Brain microvascular endothelial cell (primary cell): ENCODE measurements around the gene SPRY2.

Experiments
- DNase-seq: peaks from one replicate; pipeline ENCODE4 v3.0.0-alpha.2; 2020
- H3K27ac ChIP-seq: fragments of 250-450 bp; sonication (Bioruptor Pico); 2 replicates; pipeline ENCODE4 v1.5.1; 2020; ENCODE audit warnings: mild to moderate bottlenecking, moderate library complexity
- H3K27me3 ChIP-seq: fragments of 250-450 bp; sonication (Bioruptor Pico); replicated peaks from 2 replicates; pipeline ENCODE4 v1.5.1; 2020; ENCODE audit warnings: mild to moderate bottlenecking
- H3K36me3 ChIP-seq: fragments of 250-450 bp; sonication (Bioruptor Pico); replicated peaks from 2 replicates; pipeline ENCODE4 v1.5.1; 2020; ENCODE audit warnings: mild to moderate bottlenecking
- H3K4me3 ChIP-seq: 2 replicates; pipeline ENCODE4 v1.5.1; 2011; ENCODE audit warnings: low read depth, mild to moderate bottlenecking, control low read depth, low read length, moderate library complexity
- in situ Hi-C: cut with HindIII; loops from 2 replicates; pipeline ENCODE4 v1.10.0; 2017; ENCODE audit warnings: low sequenced_read_pairs, low pct_ligation_motif_present
- TF ChIP-seq, protein P1 (sequence below): IDR thresholded peaks from 2 replicates; pipeline ENCODE4 v1.5.1; 2011; ENCODE audit warnings: low read depth, mild to moderate bottlenecking, moderate library complexity, low read length, control low read depth, inconsistent platforms; ENCODE audit errors: missing control alignments

Gene SPRY2

DNA sequence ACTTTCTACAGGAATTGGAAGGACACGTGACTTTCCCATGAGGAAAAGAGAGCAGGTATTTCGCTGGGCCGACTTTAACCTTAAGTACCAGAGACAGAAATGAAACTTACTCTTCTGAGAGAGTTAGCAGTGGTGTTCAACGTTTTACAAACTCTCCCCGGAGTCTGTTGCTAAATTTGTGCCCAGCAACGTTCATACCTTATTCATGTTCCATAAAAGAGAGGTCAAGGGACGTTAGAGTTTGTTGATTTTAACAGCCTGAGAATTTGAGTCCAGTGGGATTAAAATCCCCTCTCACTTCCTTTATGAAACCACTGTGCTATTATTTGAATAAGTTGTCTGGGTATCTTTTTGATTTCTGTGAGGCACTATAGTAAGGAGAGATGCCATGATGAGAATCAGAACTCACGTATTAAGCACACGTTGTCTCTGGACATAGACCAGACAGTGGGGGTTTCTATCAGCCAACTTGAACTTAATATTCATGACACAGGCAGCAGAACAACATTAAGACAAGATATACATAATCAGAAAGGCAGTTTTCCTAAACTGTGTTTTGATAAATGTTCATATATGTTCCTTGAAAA lies 33.4 kb downstream of the SPRY2 start:
- no peaks in the 10 kb centered on the region for H3K27me3 ChIP-seq
- TF ChIP-seq, protein P1, sequence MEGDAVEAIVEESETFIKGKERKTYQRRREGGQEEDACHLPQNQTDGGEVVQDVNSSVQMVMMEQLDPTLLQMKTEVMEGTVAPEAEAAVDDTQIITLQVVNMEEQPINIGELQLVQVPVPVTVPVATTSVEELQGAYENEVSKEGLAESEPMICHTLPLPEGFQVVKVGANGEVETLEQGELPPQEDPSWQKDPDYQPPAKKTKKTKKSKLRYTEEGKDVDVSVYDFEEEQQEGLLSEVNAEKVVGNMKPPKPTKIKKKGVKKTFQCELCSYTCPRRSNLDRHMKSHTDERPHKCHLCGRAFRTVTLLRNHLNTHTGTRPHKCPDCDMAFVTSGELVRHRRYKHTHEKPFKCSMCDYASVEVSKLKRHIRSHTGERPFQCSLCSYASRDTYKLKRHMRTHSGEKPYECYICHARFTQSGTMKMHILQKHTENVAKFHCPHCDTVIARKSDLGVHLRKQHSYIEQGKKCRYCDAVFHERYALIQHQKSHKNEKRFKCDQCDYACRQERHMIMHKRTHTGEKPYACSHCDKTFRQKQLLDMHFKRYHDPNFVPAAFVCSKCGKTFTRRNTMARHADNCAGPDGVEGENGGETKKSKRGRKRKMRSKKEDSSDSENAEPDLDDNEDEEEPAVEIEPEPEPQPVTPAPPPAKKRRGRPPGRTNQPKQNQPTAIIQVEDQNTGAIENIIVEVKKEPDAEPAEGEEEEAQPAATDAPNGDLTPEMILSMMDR = no peak
- no peak overlapping the region for H3K4me3 ChIP-seq
- no peaks in the 10 kb centered on the region for H3K36me3 ChIP-seq
- in situ Hi-C loops = no loop called here
- no peak for DNase-seq
- no peak overlapping the region for H3K27ac ChIP-seq

DNA sequence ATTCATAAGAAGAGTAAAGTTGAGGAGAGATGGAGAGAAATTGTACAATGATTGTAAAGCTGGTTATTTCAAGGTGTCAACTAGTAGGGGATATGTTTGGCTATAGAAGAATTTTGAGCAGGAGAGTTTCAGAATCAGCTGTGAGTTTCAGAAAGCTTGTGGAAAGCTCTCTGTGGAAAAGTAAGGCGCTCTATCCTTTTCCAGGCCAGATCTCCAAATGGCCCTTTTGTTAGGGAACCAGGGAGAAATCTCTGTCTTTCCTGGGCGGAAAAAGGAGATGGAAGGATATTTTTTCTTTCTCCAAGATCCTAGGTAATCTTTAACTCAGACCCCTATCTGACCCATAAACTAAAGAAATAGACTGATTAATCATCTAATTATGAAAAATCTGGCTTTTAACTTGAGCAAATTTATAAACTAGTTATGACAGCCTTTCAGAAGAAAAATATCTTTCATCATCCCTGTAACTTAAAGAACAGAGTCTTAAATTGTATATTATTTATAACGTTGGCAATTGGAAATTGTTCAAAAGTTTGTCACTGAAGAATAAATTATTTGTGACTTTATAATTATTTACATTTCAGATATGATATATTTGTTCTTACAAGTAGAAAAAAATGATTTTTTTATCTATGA lies 34.5 kb downstream of the SPRY2 start:
- H3K27ac ChIP-seq = no peak overlapping the region
- no peak for DNase-seq
- H3K4me3 ChIP-seq = no peak overlapping the region
- no peaks in the 10 kb centered on the region for H3K27me3 ChIP-seq
- TF ChIP-seq, protein P1 = no peak
- in situ Hi-C loops = no loop called here
- H3K36me3 ChIP-seq = no peaks in the 10 kb centered on the region

DNA sequence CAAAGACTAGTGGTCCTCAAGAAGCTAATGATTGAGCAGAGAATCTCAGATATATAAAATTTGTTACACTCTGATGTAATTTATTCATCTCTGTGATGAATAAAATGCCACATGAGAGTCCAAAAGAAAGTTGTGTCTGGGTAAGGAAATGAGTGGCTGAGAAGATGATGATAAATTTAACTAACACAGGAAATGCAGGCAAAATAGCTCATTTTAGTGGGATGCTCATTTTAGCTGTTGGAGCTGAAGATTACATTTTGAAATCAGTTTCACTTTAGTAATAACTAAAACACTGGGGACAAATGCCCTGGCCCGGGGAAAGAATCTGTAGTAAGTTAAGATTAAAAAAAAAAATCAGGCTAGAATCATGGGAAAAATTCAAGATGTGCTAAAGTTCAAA lies 35.2 kb downstream of the SPRY2 start:
- no peak overlapping the region for H3K27ac ChIP-seq
- in situ Hi-C loops = no loop called here
- no peaks in the 10 kb centered on the region for H3K27me3 ChIP-seq
- TF ChIP-seq, protein P1 = no peak
- no peak for DNase-seq
- no peaks in the 10 kb centered on the region for H3K36me3 ChIP-seq
- H3K4me3 ChIP-seq = no peak overlapping the region

DNA sequence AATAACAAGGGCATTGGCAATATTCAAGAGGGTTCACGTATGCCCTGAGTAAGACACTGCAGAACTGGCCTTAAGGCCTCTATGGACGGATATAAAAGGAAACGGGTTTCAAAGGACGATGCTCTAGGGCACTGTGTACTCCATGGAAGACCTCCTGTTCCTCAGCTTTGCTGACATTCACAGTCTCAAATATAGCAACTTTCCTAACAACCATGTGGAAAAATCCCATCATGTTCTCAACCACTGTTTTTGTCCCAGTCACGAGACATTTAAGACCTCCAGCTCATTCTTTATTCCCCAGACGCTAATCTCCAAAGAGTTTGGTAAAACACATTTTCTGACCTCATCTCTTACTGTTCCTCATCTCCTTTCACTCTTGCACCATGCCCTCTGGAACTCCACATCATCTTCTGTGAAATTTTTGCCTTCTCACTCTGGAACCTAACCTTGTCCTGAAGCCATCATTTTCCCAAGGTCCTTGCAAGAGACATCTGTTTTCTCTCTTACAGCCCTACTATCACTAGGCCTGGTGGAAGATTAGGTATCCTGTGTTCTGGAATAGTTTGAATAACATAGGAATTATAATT lies 37.6 kb downstream of the SPRY2 start:
- DNase-seq = no peak

DNA sequence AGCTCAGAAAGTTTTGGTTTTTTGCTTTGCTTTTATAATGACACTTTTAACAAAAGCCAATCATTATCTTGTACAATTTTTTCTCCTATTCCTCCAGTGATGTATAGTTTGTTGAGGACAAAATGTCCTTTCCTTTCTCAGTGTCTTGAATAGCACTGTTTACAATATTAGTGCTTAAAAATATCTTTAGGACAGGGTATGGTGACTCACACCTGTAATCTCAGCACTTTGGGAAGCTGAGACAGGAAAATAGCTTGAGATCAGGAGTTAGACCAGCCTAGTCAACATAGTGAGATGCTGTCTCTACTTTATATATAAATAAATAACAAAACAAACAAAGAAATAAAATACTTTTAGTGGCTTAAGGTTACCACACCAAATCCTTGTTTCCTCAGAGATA lies 41.9 kb downstream of the SPRY2 start:
- H3K36me3 ChIP-seq = no peaks in the 10 kb centered on the region
- H3K27ac ChIP-seq = no peak overlapping the region
- TF ChIP-seq, protein P1 = no peak
- H3K4me3 ChIP-seq = no peak overlapping the region
- H3K27me3 ChIP-seq = no peaks in the 10 kb centered on the region
- no peak for DNase-seq
- in situ Hi-C loops = no loop called here

More for the DNA sequence above, 37.6 kb downstream of the SPRY2 start:
- Histone ChIP-seq H3K27ac (no peak overlapping the region), H3K27me3 (no peaks in the 10 kb centered on the region), H3K36me3 (no peaks in the 10 kb centered on the region), H3K4me3 (no peak overlapping the region)
- TF ChIP-seq, protein P1 = no peak
- in situ Hi-C loops = no loop called here
